ENCODE data around the gene CBX1.
A peak's percentile ranks its signal among the peaks of the same experiment; 100 is the strongest.

- peak; percentile 6 to 87 (median 87) for TF ChIP-seq CTCF (IDR thresholded peaks at IDR 0.05; ENCODE audit: control extremely low read depth in 1 of 3, insufficient read depth in 1 of 3, low read depth in 1 of 3, low read length in 3 of 3)
- TF ChIP-seq TCF12 (IDR thresholded peaks at IDR 0.05; ENCODE audit: low read depth, low read length), result no peak
- TF ChIP-seq MAX (IDR thresholded peaks at IDR 0.05), result no peak
- TF ChIP-seq SUZ12 (IDR thresholded peaks at IDR 0.05; ENCODE audit: low read length), result no peak
- no peak for TF ChIP-seq EZH2 (IDR thresholded peaks at IDR 0.05; ENCODE audit: low read depth, low read length, severe bottlenecking)
- TF ChIP-seq NANOG (IDR thresholded peaks at IDR 0.05; ENCODE audit: insufficient read depth, low read depth, low read length, poor library complexity, severe bottlenecking), result no peak
- no peak for TF ChIP-seq TAF1 (IDR thresholded peaks at IDR 0.05; ENCODE audit: low read depth, low read length)
- TF ChIP-seq POLR2A (IDR thresholded peaks at IDR 0.05; ENCODE audit: control extremely low read depth in 1 of 2, low read depth in 2 of 2, low read length in 2 of 2), result no peak
- TF ChIP-seq TEAD4 (IDR thresholded peaks at IDR 0.05; ENCODE audit: low read depth, low read length), result no peak
- TF ChIP-seq SP1 (IDR thresholded peaks at IDR 0.05; ENCODE audit: low read depth, low read length), result no peak
- TF ChIP-seq POLR2AphosphoS5 (IDR thresholded peaks at IDR 0.05; ENCODE audit: low read depth, low read length), result no peak
- no peak for TF ChIP-seq FOSL1 (IDR thresholded peaks at IDR 0.05; ENCODE audit: insufficient read depth, low read depth, low read length)
These were observed 30.0 kb upstream of the CBX1 start for GRCh38 chr17:48131216-48131824.
